Measurements from ENCODE around the gene SRSF9.
"Not testable (repeated sequence)": the region's sequence is repeated elsewhere in the genome, so short reads cannot be mapped to it uniquely, and the experiment has no call there.

SRSF9 gene

GRCh38 chr12:120481022-120481767 is 11.6 kb upstream of the SRSF9 start:
- no peak for DNase-seq (ENCODE audit: low read depth)

GRCh38 chr12:120480211-120480610 is 10.7 kb upstream of the SRSF9 start:
- no peak for DNase-seq (ENCODE audit: low read depth)

GRCh38 chr12:120479458-120479857 is 9.9 kb upstream of the SRSF9 start:
- DNase-seq (ENCODE audit: low read depth) = no peak

- no peak for DNase-seq (ENCODE audit: low read depth)
These were observed 6.1 kb upstream of the SRSF9 start for GRCh38 chr12:120475643-120476042.

- DNase-seq (ENCODE audit: low read depth) = no peak
These were observed 5.0 kb upstream of the SRSF9 start for GRCh38 chr12:120474616-120474960.

- no peak for DNase-seq (ENCODE audit: low read depth)
These were observed 4.5 kb upstream of the SRSF9 start for GRCh38 chr12:120473807-120474615.

- DNase-seq (ENCODE audit: low read depth) = no peak
These were observed 3.0 kb upstream of the SRSF9 start for GRCh38 chr12:120472521-120472920.

- no peak for DNase-seq (ENCODE audit: low read depth)
These were observed 719 bp upstream of the SRSF9 start for GRCh38 chr12:120470150-120470784.

GRCh38 chr12:120468821-120469449 is 613 bp downstream of the SRSF9 start:
- peak; percentile 12 for DNase-seq (ENCODE audit: low read depth)

GRCh38 chr12:120468325-120468820 is 1.2 kb downstream of the SRSF9 start:
- no peak for DNase-seq (ENCODE audit: low read depth)

GRCh38 chr12:120467439-120467838 is 2.1 kb downstream of the SRSF9 start:
- no peak for DNase-seq (ENCODE audit: low read depth)

GRCh38 chr12:120466560-120467315 is 2.8 kb downstream of the SRSF9 start:
- no peak for DNase-seq (ENCODE audit: low read depth)

GRCh38 chr12:120465756-120466155 is 3.8 kb downstream of the SRSF9 start:
- DNase-seq (ENCODE audit: low read depth) = no peak

- no peak for DNase-seq (ENCODE audit: low read depth)
These were observed 5.8 kb downstream of the SRSF9 start for GRCh38 chr12:120463712-120464111.

- DNase-seq (ENCODE audit: low read depth) = no peak
These were observed 7.4 kb downstream of the SRSF9 start for GRCh38 chr12:120462099-120462640.

GRCh38 chr12:120460157-120460556 is 9.4 kb downstream of the SRSF9 start:
- no peak for DNase-seq (ENCODE audit: low read depth)

GRCh38 chr12:120457133-120457532 is 12.4 kb downstream of the SRSF9 start:
- no peak for DNase-seq (ENCODE audit: low read depth)

- no peak for DNase-seq (ENCODE audit: low read depth)
These were observed 14.2 kb downstream of the SRSF9 start for GRCh38 chr12:120455302-120455701.

GRCh38 chr12:120453977-120454376 is 15.6 kb downstream of the SRSF9 start:
- no peak for DNase-seq (ENCODE audit: low read depth)

- DNase-seq (ENCODE audit: low read depth) = no peak
These were observed 16.3 kb downstream of the SRSF9 start for GRCh38 chr12:120453060-120453750.

GRCh38 chr12:120452524-120452923 is 17.0 kb downstream of the SRSF9 start:
- not testable (repeated sequence) for DNase-seq (ENCODE audit: low read depth)
